ENCODE data around the gene YWHAG. TPM values are rescaled to one million over a fixed set of nuclear protein-coding genes. Genes with fewer than 3 reads are reported as not detected.

Gene YWHAG
- total and polyA plus RNA-seq, 4 donors = 11.6 to 46.7 (median 43.5) TPM

- TF ChIP-seq HNF4G (IDR thresholded peaks at IDR 0.05) (no peak), NR2F2 (IDR thresholded peaks at IDR 0.05) (no peak), GABPA (IDR thresholded peaks at IDR 0.05 in 1 of 2, conservative IDR thresholded peaks at IDR 0.05 in 1 of 2) (no peak), REST (IDR thresholded peaks at IDR 0.05) (no peak)
Measured at GRCh38 chr7:76281006-76281705, 77.6 kb downstream of the YWHAG start (continued).

- Histone ChIP-seq H3K9me3 (ENCODE audit: control insufficient read depth in 4 of 4, low read length in 3 of 4) (no peaks in the 10 kb centered on the region), H3K4me3 (ENCODE audit: low read depth in 1 of 3, low read length in 3 of 3) (no peak overlapping the region), H3K9ac (ENCODE audit: low read depth in 1 of 2, low read length in 2 of 2) (no peak overlapping the region), H3K27ac (ENCODE audit: low read depth in 1 of 2, low read length in 2 of 2) (no peak overlapping the region), H3K4me1 (ENCODE audit: control insufficient read depth in 4 of 4, insufficient read depth in 4 of 4, low read length in 3 of 4) (peaks cover 0 to 15% (median 7%) of the 10 kb centered on the region in 4 donors), H3K36me3 (ENCODE audit: control insufficient read depth in 4 of 4, insufficient read depth in 3 of 4, low read depth in 1 of 4, low read length in 3 of 4) (no peaks in the 10 kb centered on the region), H3K27me3 (ENCODE audit: control insufficient read depth in 4 of 4, insufficient read depth in 4 of 4, low read length in 3 of 4) (peaks cover 0 to 6% (median 3%) of the 10 kb centered on the region in 4 donors)
- TF ChIP-seq REST (IDR thresholded peaks at IDR 0.05) = no peak
- no peak for TF ChIP-seq EGR1 (IDR thresholded peaks at IDR 0.05; ENCODE audit: low read depth in 2 of 2)
- WGBS = 19% methylated on average over 25 of the region's 25 CpGs
- no peak for DNase-seq (ENCODE audit: low spot score)
Measured at GRCh38 chr7:76280408-76280807, 78.4 kb downstream of the YWHAG start.

GRCh38 chr7:76278540-76278939 is 80.3 kb downstream of the YWHAG start:
- H3K4me3 ChIP-seq (ENCODE audit: low read depth in 1 of 3, low read length in 3 of 3) = no peak overlapping the region
- H3K4me1 ChIP-seq (ENCODE audit: control insufficient read depth in 4 of 4, insufficient read depth in 4 of 4, low read length in 3 of 4) = peaks cover 0 to 15% (median 7%) of the 10 kb centered on the region in 4 donors
- WGBS = 98% methylated on average over 1 of the region's 1 CpG
- DNase-seq (ENCODE audit: low spot score) = no peak
- H3K36me3 ChIP-seq (ENCODE audit: control insufficient read depth in 4 of 4, insufficient read depth in 3 of 4, low read depth in 1 of 4, low read length in 3 of 4) = no peaks in the 10 kb centered on the region
- no peaks in the 10 kb centered on the region for H3K9me3 ChIP-seq (ENCODE audit: control insufficient read depth in 4 of 4, low read length in 3 of 4)
- no peak overlapping the region for H3K9ac ChIP-seq (ENCODE audit: low read depth in 1 of 2, low read length in 2 of 2)
- peaks cover 0 to 6% (median 3%) of the 10 kb centered on the region in 4 donors for H3K27me3 ChIP-seq (ENCODE audit: control insufficient read depth in 4 of 4, insufficient read depth in 4 of 4, low read length in 3 of 4)
- H3K27ac ChIP-seq (ENCODE audit: low read depth in 1 of 2, low read length in 2 of 2) = no peak overlapping the region
- TF ChIP-seq GABPA (IDR thresholded peaks at IDR 0.05 in 1 of 2, conservative IDR thresholded peaks at IDR 0.05 in 1 of 2) (no peak), RAD21 (IDR thresholded peaks at IDR 0.05) (no peak), HNF4G (IDR thresholded peaks at IDR 0.05) (no peak), RXRA (IDR thresholded peaks at IDR 0.05) (no peak), CTCF (IDR thresholded peaks at IDR 0.05; ENCODE audit: low read depth, low read length, missing input control) (no peak), JUND (IDR thresholded peaks at IDR 0.05) (no peak), ZBTB33 (IDR thresholded peaks at IDR 0.05) (no peak), FOXA1 (IDR thresholded peaks at IDR 0.05) (no peak), NR2F2 (IDR thresholded peaks at IDR 0.05) (no peak), EGR1 (IDR thresholded peaks at IDR 0.05; ENCODE audit: low read depth in 2 of 2) (no peak), HNF4A (conservative IDR thresholded peaks at IDR 0.05) (no peak), TAF1 (conservative IDR thresholded peaks at IDR 0.05) (no peak), SP1 (IDR thresholded peaks at IDR 0.05) (no peak), YY1 (IDR thresholded peaks at IDR 0.05) (no peak)
